HL-60 (cell line): ENCODE measurements around the gene ITIH5.

Experiments used
- CTCF ChIP-seq: IDR thresholded peaks from one replicate; pipeline ENCODE4 v1.5.1; 2011; ENCODE audit warnings: low read length, control low read depth, inconsistent platforms; ENCODE audit not compliant: insufficient read depth
- GABPA ChIP-seq: IDR thresholded peaks from 2 replicates; pipeline ENCODE4 v1.6.1; 2012; ENCODE audit warnings: low read depth
- POLR2AphosphoS5 ChIP-seq: IDR thresholded peaks from 2 replicates; pipeline ENCODE4 v1.6.1; 2012; ENCODE audit warnings: low read depth
- REST ChIP-seq: IDR thresholded peaks from 2 replicates; pipeline ENCODE4 v1.6.1; 2012; ENCODE audit warnings: low read depth; ENCODE audit not compliant: insufficient replicate concordance

DNA sequence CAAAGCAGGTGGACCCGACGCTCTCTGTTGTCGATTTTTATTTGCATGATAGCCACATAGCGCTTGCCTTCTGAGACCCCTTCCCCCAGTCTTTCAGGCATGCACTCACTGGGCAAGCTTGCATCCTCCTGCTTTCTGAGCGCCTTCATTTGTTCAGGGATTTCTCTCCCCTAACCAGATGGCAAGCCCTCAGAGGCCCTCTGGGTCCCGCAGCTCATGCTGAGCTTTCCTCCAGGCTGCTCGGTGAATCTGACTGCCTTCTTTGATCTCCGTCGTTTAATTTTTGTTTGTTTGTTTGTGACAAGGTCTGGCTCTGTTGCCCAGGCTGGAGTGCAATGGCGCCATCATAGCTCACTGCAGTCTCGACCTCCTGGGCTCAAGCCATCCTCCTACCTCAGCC lies 58.8 kb downstream of the ITIH5 start:
- no peak for TF ChIP-seq CTCF
- TF ChIP-seq POLR2AphosphoS5 = no peak
- no peak for TF ChIP-seq REST
- TF ChIP-seq GABPA = no peak
